T-cell (primary cell): Measurements from ENCODE around the gene AFF1. TPM values are rescaled to one million over a fixed set of nuclear protein-coding genes. Genes with fewer than 3 reads are reported as not detected.
"Not testable (repeated sequence)": the region's sequence is repeated elsewhere in the genome, so short reads cannot be mapped to it uniquely, and the experiment has no call there.

Experiments
- ATAC-seq, 4 experiments: fragments of 200-7000 bp in 3 of 4; fragments of 150-1000 bp in 1 of 4; cut with Tn5 transposase; replicated peaks in 1 of 4; 1 replicate in 3 of 4; 2 replicates in 1 of 4; pipeline ENCODE4 v1.10.0; 2021; ENCODE audit warnings: moderate library complexity in 3 of 4, mild to moderate bottlenecking in 2 of 4, moderate number of reproducible peaks in 1 of 4
- CTCF ChIA-PET, 2 donors: fragments of 300-600 bp; sonication (Branson Sonifier 250); formaldehyde crosslinking; loops; one replicate each; lab custom pipeline; 2022; ENCODE audit warnings: antibody characterized with exemption in 2 of 2; lab: Charles Lee
- POLR2A ChIA-PET, 2 donors: fragments of 300-600 bp; sonication (Branson Sonifier 250); formaldehyde crosslinking; loops; one replicate each; lab custom pipeline; 2022; ENCODE audit warnings: antibody characterized with exemption in 2 of 2; lab: Charles Lee
- DNase-seq, 35 experiments: peaks; one replicate each; pipeline versions ENCODE4 v3.0.0 to v3.0.0-alpha.2; 2013 to 2023
- H3K27ac ChIP-seq: one replicate; pipeline ENCODE4 v1.5.1; 2013; ENCODE audit warnings: low read length
- H3K27me3 ChIP-seq, 2 experiments: replicated peaks in 1 of 2; 1 replicate in 1 of 2; 2 replicates in 1 of 2; pipeline versions ENCODE4 v1.6.1 to v1.7.0; 2013; ENCODE audit warnings: low read length in 1 of 2, mixed read lengths in 1 of 2; ENCODE audit not compliant: control insufficient read depth in 2 of 2, insufficient read depth in 2 of 2; ENCODE audit errors: extremely low read depth in 1 of 2
- H3K36me3 ChIP-seq, 2 donors: 1 replicate in 1 of 2; 2 replicates in 1 of 2; pipeline versions ENCODE4 v1.6.1 to v1.7.0; 2013; ENCODE audit warnings: low read length in 1 of 2; ENCODE audit not compliant: control insufficient read depth in 2 of 2, insufficient read depth in 1 of 2; ENCODE audit errors: extremely low read depth in 1 of 2
- H3K4me1 ChIP-seq, 2 experiments: 1 replicate in 1 of 2; 2 replicates in 1 of 2; pipeline versions ENCODE4 v1.6.1 to v1.7.0; 2013; ENCODE audit warnings: low read length in 2 of 2, mixed read lengths in 1 of 2; ENCODE audit not compliant: insufficient read depth in 2 of 2, control insufficient read depth in 1 of 2; ENCODE audit errors: extremely low read depth in 1 of 2
- H3K4me3 ChIP-seq, 2 donors: 1 replicate in 1 of 2; 2 replicates in 1 of 2; pipeline versions ENCODE4 v1.5.1 to v1.7.0; 2013; ENCODE audit warnings: mild to moderate bottlenecking in 2 of 2, low read length in 1 of 2, moderate library complexity in 1 of 2; ENCODE audit not compliant: control insufficient read depth in 1 of 2; ENCODE audit errors: extremely low read depth in 1 of 2
- H3K9me3 ChIP-seq: 2 replicates; pipeline ENCODE4 v1.7.0; 2013
- H3K27ac Mint-ChIP-seq, 2 donors: one replicate each; pipeline ENCODE4 v1.8.0; 2020 to 2021; ENCODE audit warnings: mild to moderate bottlenecking in 2 of 2, mixed read lengths in 2 of 2
- H3K27me3 Mint-ChIP-seq, 2 donors: one replicate each; pipeline ENCODE4 v1.8.0; 2021 to 2022; ENCODE audit warnings: mixed read lengths in 2 of 2
- H3K36me3 Mint-ChIP-seq: one replicate; pipeline ENCODE4 v1.8.0; 2021; ENCODE audit warnings: mixed read lengths
- H3K4me1 Mint-ChIP-seq, 3 donors: one replicate each; pipeline ENCODE4 v1.8.0; 2020 to 2022; ENCODE audit warnings: mixed read lengths in 3 of 3, mild to moderate bottlenecking in 1 of 3
- H3K4me3 Mint-ChIP-seq, 3 donors: one replicate each; pipeline ENCODE4 v1.8.0; 2020 to 2022; ENCODE audit warnings: mild to moderate bottlenecking in 3 of 3, mixed read lengths in 3 of 3, moderate library complexity in 3 of 3
- H3K9me3 Mint-ChIP-seq, 3 donors: one replicate each; pipeline ENCODE4 v1.8.0; 2020 to 2022; ENCODE audit warnings: mixed read lengths in 3 of 3
- WGBS: methylation state at CpG from one replicate; pipeline ENCODE4 v1.1.5; 2013; ENCODE audit warnings: missing lambda C conversion rate; ENCODE audit not compliant: insufficient coverage; 5-methylcytosine and 5-hydroxymethylcytosine counted together
- total RNA-seq, 35 experiments: library from RNA in 6 of 35; stranded (reverse) in 6 of 35; fragments of 120-200 nt in 1 of 35; gene quantifications; one replicate each; pipeline versions ENCODE4 v1.2.1 to v1.2.4 and lab custom pipeline; 2013 to 2026

Gene AFF1
- total RNA-seq, 5 donors from 2014 or later (not counting 1 experiment from before 2014, with no cell fraction given), result 65.3 to 112 (median 93.4) TPM

- Histone ChIP-seq H3K4me3 (no peak overlapping the region), H3K9me3 (no peaks in the 10 kb centered on the region), H3K4me1 (peaks cover 9 to 20% of the 10 kb centered on the region in 2 experiments), H3K36me3 (peaks cover 0 to 1% of the 10 kb centered on the region in 2 donors), H3K27ac (no peak overlapping the region), H3K27me3 (no peaks in the 10 kb centered on the region)
- no peak for ATAC-seq
- CTCF ChIA-PET, result no interaction called here
- Mint-ChIP-seq H3K27ac (no peak overlapping the region), H3K27me3 (no peaks in the 10 kb centered on the region), H3K36me3 (peaks cover 5% of the 10 kb centered on the region), H3K4me3 (no peak overlapping the region), H3K9me3 (no peaks in the 10 kb centered on the region), H3K4me1 (peaks cover 35 to 47% (median 42%) of the 10 kb centered on the region in 3 donors)
- POLR2A ChIA-PET, result no interaction called here
- 96% methylated on average over 8 of the region's 8 CpGs for WGBS
- DNase-seq, result no peak
These were observed 99.1 kb downstream of the AFF1 start for GRCh38 chr4:87033902-87034301.

GRCh38 chr4:87034527-87034926, 99.7 kb downstream of the AFF1 start:
- Histone ChIP-seq H3K9me3 (no peaks in the 10 kb centered on the region), H3K27me3 (no peaks in the 10 kb centered on the region), H3K4me3 (no peak overlapping the region), H3K4me1 (peaks cover 9 to 20% of the 10 kb centered on the region in 2 experiments), H3K27ac (no peak overlapping the region), H3K36me3 (peaks cover 0 to 2% of the 10 kb centered on the region in 2 donors)
- ChIA-PET POLR2A (no interaction called here), CTCF (interaction anchor here in 1 of 2 donors (1.1 kb wide), 1 partner anchor 13 kb away, joined by 3 read pairs; no protein-coding TSS in a partner anchor)
- Mint-ChIP-seq H3K27me3 (no peaks in the 10 kb centered on the region), H3K9me3 (no peaks in the 10 kb centered on the region), H3K36me3 (peaks cover 1% of the 10 kb centered on the region), H3K4me1 (peaks cover 41 to 48% (median 47%) of the 10 kb centered on the region in 3 donors), H3K27ac (no peak overlapping the region), H3K4me3 (no peak overlapping the region)
- ATAC-seq, result no peak
- no peak for DNase-seq
- no CpG with 5 or more reads among the region's 3 CpGs for WGBS

GRCh38 chr4:87035881-87036509, 101.2 kb downstream of the AFF1 start:
- Mint-ChIP-seq H3K9me3 (no peaks in the 10 kb centered on the region), H3K4me1 (peaks cover 49 to 52% (median 50%) of the 10 kb centered on the region in 3 donors), H3K27me3 (no peaks in the 10 kb centered on the region), H3K4me3 (no peak overlapping the region), H3K36me3 (no peaks in the 10 kb centered on the region), H3K27ac (no peak overlapping the region)
- DNase-seq (no peak), ATAC-seq (no peak)
- Histone ChIP-seq H3K27ac (no peak overlapping the region), H3K4me1 (peaks cover 7 to 18% of the 10 kb centered on the region in 2 experiments), H3K36me3 (peaks cover 0 to 2% of the 10 kb centered on the region in 2 donors), H3K4me3 (no peak overlapping the region), H3K9me3 (no peaks in the 10 kb centered on the region), H3K27me3 (no peaks in the 10 kb centered on the region)
- POLR2A ChIA-PET, result interaction anchor here in 1 of 2 donors (0.6 to 0.7 kb wide), 3 partner anchors 13 to 79 kb away, joined by 3 to 8 read pairs (median 3); no protein-coding TSS in a partner anchor
- 92% methylated on average over 1 of the region's 3 CpGs for WGBS
- CTCF ChIA-PET, result no interaction called here

- peaks cover 56 to 59% (median 57%) of the 10 kb centered on the region in 3 donors for H3K4me1 Mint-ChIP-seq
- POLR2A ChIA-PET, result interaction anchor here in 1 of 2 donors (0.6 kb wide), 1 partner anchor 30 kb away, joined by 3 read pairs; no protein-coding TSS in a partner anchor
- H3K9me3 Mint-ChIP-seq, result no peaks in the 10 kb centered on the region
- DNase-seq (no peak), ATAC-seq (no peak)
- H3K27me3 ChIP-seq, result no peaks in the 10 kb centered on the region
- peaks cover 0 to 2% of the 10 kb centered on the region in 2 donors for H3K36me3 ChIP-seq
- no peak overlapping the region for H3K4me3 Mint-ChIP-seq
- H3K36me3 Mint-ChIP-seq, result no peaks in the 10 kb centered on the region
- no peak overlapping the region for H3K27ac ChIP-seq
- no peaks in the 10 kb centered on the region for H3K27me3 Mint-ChIP-seq
- peaks cover 4 to 23% of the 10 kb centered on the region in 2 experiments for H3K4me1 ChIP-seq
- WGBS, result no CpG with 5 or more reads among the region's 4 CpGs
- no peak overlapping the region for H3K4me3 ChIP-seq
- CTCF ChIA-PET, result no interaction called here
- no peak overlapping the region for H3K27ac Mint-ChIP-seq
- no peaks in the 10 kb centered on the region for H3K9me3 ChIP-seq
These were observed 101.9 kb downstream of the AFF1 start for GRCh38 chr4:87036713-87037112.

- no CpG with 5 or more reads among the region's 7 CpGs for WGBS
- CTCF ChIA-PET, H3K4me3 ChIP-seq, ATAC-seq, H3K36me3 Mint-ChIP-seq, H3K36me3 ChIP-seq, DNase-seq, H3K9me3 ChIP-seq, H3K4me3 Mint-ChIP-seq, H3K27ac ChIP-seq, H3K9me3 Mint-ChIP-seq, H3K27me3 Mint-ChIP-seq, POLR2A ChIA-PET, H3K27me3 ChIP-seq: not testable (repeated sequence)
- H3K4me1 ChIP-seq, result peaks cover 0 to 25% of the 10 kb centered on the region in 2 experiments
- Mint-ChIP-seq H3K27ac (peak overlapping the region in 1 of 2 donors; percentile 23), H3K4me1 (peaks cover 61 to 64% (median 62%) of the 10 kb centered on the region in 3 donors)
These were observed 102.4 kb downstream of the AFF1 start for GRCh38 chr4:87037171-87037570.

- ChIA-PET POLR2A (no interaction called here), CTCF (no interaction called here)
- Mint-ChIP-seq H3K4me3 (no peak overlapping the region), H3K36me3 (peaks cover 2% of the 10 kb centered on the region), H3K4me1 (peaks cover 67 to 70% (median 67%) of the 10 kb centered on the region in 3 donors), H3K27ac (peak overlapping the region in 1 of 2 donors; percentile 33), H3K27me3 (no peaks in the 10 kb centered on the region), H3K9me3 (no peaks in the 10 kb centered on the region)
- H3K27me3 ChIP-seq, result no peaks in the 10 kb centered on the region
- H3K36me3 ChIP-seq, result peaks cover 0 to 2% of the 10 kb centered on the region in 2 donors
- H3K9me3 ChIP-seq, result no peaks in the 10 kb centered on the region
- DNase-seq, result no peak
- H3K27ac ChIP-seq, result no peak overlapping the region
- H3K4me3 ChIP-seq, result no peak overlapping the region
- no CpG with 5 or more reads among the region's 5 CpGs for WGBS
- ATAC-seq, result no peak
- peaks cover 0 to 25% of the 10 kb centered on the region in 2 experiments for H3K4me1 ChIP-seq
These were observed 103.0 kb downstream of the AFF1 start for GRCh38 chr4:87037671-87038334.
